Dendritic cell treated with granulocyte-macrophage colony-stimulating factor and Interleukin-4, amounts not matched to agents 40 ng/mL and 50 ng/mL, for 4 days (primary cell): ENCODE data around the gene SRM.
"Not testable (repeated sequence)": the region's sequence is repeated elsewhere in the genome, so short reads cannot be mapped to it uniquely, and the experiment has no call there.

Experiments used
- H3K27ac Mint-ChIP-seq: one replicate; pipeline ENCODE4 v1.8.0; 2022; ENCODE audit warnings: mild to moderate bottlenecking, mixed read lengths
- H3K27me3 Mint-ChIP-seq: one replicate; pipeline ENCODE4 v1.8.0; 2022; ENCODE audit warnings: mild to moderate bottlenecking, mixed read lengths
- H3K36me3 Mint-ChIP-seq: one replicate; pipeline ENCODE4 v1.8.0; 2022; ENCODE audit warnings: low read depth, mixed read lengths
- H3K4me1 Mint-ChIP-seq: one replicate; pipeline ENCODE4 v1.8.0; 2022; ENCODE audit warnings: low read depth, mixed read lengths
- H3K4me3 Mint-ChIP-seq: one replicate; pipeline ENCODE4 v1.8.0; 2022; ENCODE audit warnings: mild to moderate bottlenecking, moderate library complexity, mixed read lengths
- H3K9me3 Mint-ChIP-seq: one replicate; pipeline ENCODE4 v1.8.0; 2022; ENCODE audit warnings: mixed read lengths
- intact Hi-C: fragments of 100-400 bp; cut with micrococcal nuclease; formaldehyde crosslinking; loops from one replicate; pipeline ENCODE4 v1.15.0; 2022

SRM gene

GRCh38 chr1:11058026-11058425, 1.8 kb downstream of the SRM start:
- Mint-ChIP-seq H3K4me3 (no peak overlapping the region), H3K9me3 (no peaks in the 10 kb centered on the region), H3K4me1 (peaks cover 19% of the 10 kb centered on the region), H3K27ac (no peak overlapping the region), H3K36me3 (peaks cover 71% of the 10 kb centered on the region), H3K27me3 (peaks cover 1% of the 10 kb centered on the region)
- intact Hi-C loops, result no loop called here

- Mint-ChIP-seq H3K9me3 (no peaks in the 10 kb centered on the region), H3K36me3 (peaks cover 66% of the 10 kb centered on the region), H3K27ac (no peak overlapping the region), H3K4me3 (no peak overlapping the region), H3K4me1 (peaks cover 19% of the 10 kb centered on the region), H3K27me3 (peaks cover 2% of the 10 kb centered on the region)
- intact Hi-C loops, result no loop called here
Measured at GRCh38 chr1:11057477-11057876, 2.3 kb downstream of the SRM start.

- Mint-ChIP-seq H3K27me3 (peaks cover 2% of the 10 kb centered on the region), H3K4me3 (no peak overlapping the region), H3K4me1 (peaks cover 27% of the 10 kb centered on the region), H3K36me3 (peaks cover 64% of the 10 kb centered on the region), H3K9me3 (no peaks in the 10 kb centered on the region), H3K27ac (no peak overlapping the region)
- intact Hi-C loops, result no loop called here
Measured at GRCh38 chr1:11056504-11056903, 3.3 kb downstream of the SRM start.

- no peak overlapping the region for H3K4me3 Mint-ChIP-seq
- intact Hi-C loops, result no loop called here
- peaks cover 64% of the 10 kb centered on the region for H3K36me3 Mint-ChIP-seq
- peaks cover 2% of the 10 kb centered on the region for H3K27me3 Mint-ChIP-seq
- H3K4me1 Mint-ChIP-seq, result peaks cover 20% of the 10 kb centered on the region
- H3K9me3 Mint-ChIP-seq, result no peaks in the 10 kb centered on the region
- no peak overlapping the region for H3K27ac Mint-ChIP-seq
Measured at GRCh38 chr1:11055676-11056075, 4.1 kb downstream of the SRM start.

- intact Hi-C loops, result no loop called here
- H3K27ac Mint-ChIP-seq, result no peak overlapping the region
- peaks cover 58% of the 10 kb centered on the region for H3K36me3 Mint-ChIP-seq
- H3K4me3 Mint-ChIP-seq, result no peak overlapping the region
- H3K4me1 Mint-ChIP-seq, result peaks cover 18% of the 10 kb centered on the region
- H3K9me3 Mint-ChIP-seq, result no peaks in the 10 kb centered on the region
- peaks cover 2% of the 10 kb centered on the region for H3K27me3 Mint-ChIP-seq
Measured at GRCh38 chr1:11054666-11055065, 5.2 kb downstream of the SRM start.

GRCh38 chr1:11054181-11054580, 5.6 kb downstream of the SRM start:
- intact Hi-C loops, result no loop called here
- H3K27me3 Mint-ChIP-seq, result peaks cover 2% of the 10 kb centered on the region
- H3K4me1 Mint-ChIP-seq, result peaks cover 15% of the 10 kb centered on the region
- peaks cover 55% of the 10 kb centered on the region for H3K36me3 Mint-ChIP-seq
- no peak overlapping the region for H3K4me3 Mint-ChIP-seq
- H3K27ac Mint-ChIP-seq, result no peak overlapping the region
- H3K9me3 Mint-ChIP-seq, result no peaks in the 10 kb centered on the region

GRCh38 chr1:11053758-11054137, 6.1 kb downstream of the SRM start:
- H3K9me3 Mint-ChIP-seq, result no peaks in the 10 kb centered on the region
- peaks cover 11% of the 10 kb centered on the region for H3K4me1 Mint-ChIP-seq
- H3K4me3 Mint-ChIP-seq, result no peak overlapping the region
- peaks cover 51% of the 10 kb centered on the region for H3K36me3 Mint-ChIP-seq
- H3K27ac Mint-ChIP-seq, result no peak overlapping the region
- peaks cover 2% of the 10 kb centered on the region for H3K27me3 Mint-ChIP-seq
- intact Hi-C loops, result no loop called here

GRCh38 chr1:11052839-11053757, 6.7 kb downstream of the SRM start:
- intact Hi-C loops, result no loop called here
- Mint-ChIP-seq H3K36me3 (peaks cover 44% of the 10 kb centered on the region), H3K4me1 (peaks cover 7% of the 10 kb centered on the region), H3K9me3 (no peaks in the 10 kb centered on the region), H3K4me3 (no peak overlapping the region), H3K27ac (no peak overlapping the region), H3K27me3 (peaks cover 2% of the 10 kb centered on the region)

- no peak overlapping the region for H3K4me3 Mint-ChIP-seq
Measured at GRCh38 chr1:11051781-11052511, 7.9 kb downstream of the SRM start.

GRCh38 chr1:11051121-11051520, 8.7 kb downstream of the SRM start:
- H3K4me1 Mint-ChIP-seq, H3K27ac Mint-ChIP-seq, H3K27me3 Mint-ChIP-seq, intact Hi-C loops, H3K9me3 Mint-ChIP-seq, H3K4me3 Mint-ChIP-seq: not testable (repeated sequence)
- H3K36me3 Mint-ChIP-seq, result peaks cover 24% of the 10 kb centered on the region

More at GRCh38 chr1:11051781-11052511, 7.9 kb downstream of the SRM start:
- Mint-ChIP-seq H3K27me3 (peaks cover 2% of the 10 kb centered on the region), H3K9me3 (no peaks in the 10 kb centered on the region), H3K27ac (no peak overlapping the region), H3K4me1 (peaks cover 7% of the 10 kb centered on the region), H3K36me3 (peaks cover 33% of the 10 kb centered on the region)
- intact Hi-C loops, result no loop called here

- no peaks in the 10 kb centered on the region for H3K27me3 Mint-ChIP-seq
- no peak within 1 kb of the TSS for H3K4me3 Mint-ChIP-seq
Measured at GRCh38 chr1:11046625-11047365, 13.0 kb downstream of the SRM start, which contains the start of gene MASP2. Gene MASP2, minus strand, starts transcription at chr1:11047239. Its CDS starts 32 bp downstream, at chr1:11047207.

GRCh38 chr1:11046270-11046566, 13.6 kb downstream of the SRM start:
- H3K27ac Mint-ChIP-seq, result no peak overlapping the region
- H3K4me1 Mint-ChIP-seq, result no peaks in the 10 kb centered on the region
- no peaks in the 10 kb centered on the region for H3K9me3 Mint-ChIP-seq
- intact Hi-C loops, result no loop called here
- H3K4me3 Mint-ChIP-seq, result no peak overlapping the region
- no peaks in the 10 kb centered on the region for H3K36me3 Mint-ChIP-seq
- no peaks in the 10 kb centered on the region for H3K27me3 Mint-ChIP-seq

More at GRCh38 chr1:11046625-11047365, 13.0 kb downstream of the SRM start, which contains the start of gene MASP2:
- H3K36me3 Mint-ChIP-seq, result no peaks in the 10 kb centered on the region
- intact Hi-C loops, result no loop called here
- H3K27ac Mint-ChIP-seq, result no peak within 1 kb of the TSS
- H3K9me3 Mint-ChIP-seq, result no peaks in the 10 kb centered on the region
- H3K4me1 Mint-ChIP-seq, result peaks cover 3% of the 10 kb centered on the region

- no peaks in the 10 kb centered on the region for H3K36me3 Mint-ChIP-seq
- H3K27me3 Mint-ChIP-seq, result no peaks in the 10 kb centered on the region
- no peaks in the 10 kb centered on the region for H3K4me1 Mint-ChIP-seq
- H3K4me3 Mint-ChIP-seq, result no peak overlapping the region
- intact Hi-C loops, result no loop called here
- no peak overlapping the region for H3K27ac Mint-ChIP-seq
- no peaks in the 10 kb centered on the region for H3K9me3 Mint-ChIP-seq
Measured at GRCh38 chr1:11045428-11046269, 14.2 kb downstream of the SRM start.
